Measurements from ENCODE around the gene ASIC2. TPM values are rescaled to one million over a fixed set of nuclear protein-coding genes. Genes with fewer than 3 reads are reported as not detected.

Gene ASIC2
- total RNA-seq, 3 donors from 2014 or later = 0.15 to 0.16 TPM; not detected in 1

GRCh38 chr17:32964541-32964940 lies 328.6 kb downstream of the ASIC2 start:
- H3K27ac ChIP-seq = no peak overlapping the region
- H3K36me3 ChIP-seq = no peaks in the 10 kb centered on the region
- no peaks in the 10 kb centered on the region for H3K9me3 ChIP-seq
- no peak for DNase-seq (ENCODE audit: low spot score in 2 of 2)
- H3K4me3 ChIP-seq = no peak overlapping the region
- intact Hi-C loops (cut with DNase I; ENCODE audit: low total_unique reads) = no loop called here
- TF ChIP-seq POLR2A (IDR thresholded peaks at IDR 0.05) (no peak), POLR2AphosphoS5 (IDR thresholded peaks at IDR 0.05) (no peak), CTCF (IDR thresholded peaks at IDR 0.05) (no peak)
- H3K4me1 ChIP-seq = no peaks in the 10 kb centered on the region
- no peaks in the 10 kb centered on the region for H3K27me3 ChIP-seq
